GM10248 (cell line): ENCODE measurements around the gene S1PR2.

Experiments used
- CTCF ChIA-PET: fragments of 300-600 bp; sonication (Branson Sonifier 250); formaldehyde crosslinking; extraction: SDS; loops from one replicate; lab custom pipeline; 2021; ENCODE audit warnings: antibody characterized with exemption; lab: Yijun Ruan, JAX
- POLR2A ChIA-PET: fragments of 350-650 bp; sonication (Branson Sonifier 250); formaldehyde crosslinking; extraction: SDS; loops from one replicate; lab custom pipeline; 2020; ENCODE audit warnings: antibody characterized with exemption; lab: Yijun Ruan, JAX
- DNase-seq: peaks from one replicate; pipeline ENCODE4 v3.0.0; 2012; ENCODE audit errors: extremely low spot score
- TF ChIP-seq, protein P1 (sequence below): IDR thresholded peaks from 2 replicates; pipeline ENCODE4 v1.5.1; 2012; ENCODE audit warnings: mild to moderate bottlenecking, low read depth; ENCODE audit errors: extremely low read depth, missing control alignments, control extremely low read depth

Gene S1PR2

DNA sequence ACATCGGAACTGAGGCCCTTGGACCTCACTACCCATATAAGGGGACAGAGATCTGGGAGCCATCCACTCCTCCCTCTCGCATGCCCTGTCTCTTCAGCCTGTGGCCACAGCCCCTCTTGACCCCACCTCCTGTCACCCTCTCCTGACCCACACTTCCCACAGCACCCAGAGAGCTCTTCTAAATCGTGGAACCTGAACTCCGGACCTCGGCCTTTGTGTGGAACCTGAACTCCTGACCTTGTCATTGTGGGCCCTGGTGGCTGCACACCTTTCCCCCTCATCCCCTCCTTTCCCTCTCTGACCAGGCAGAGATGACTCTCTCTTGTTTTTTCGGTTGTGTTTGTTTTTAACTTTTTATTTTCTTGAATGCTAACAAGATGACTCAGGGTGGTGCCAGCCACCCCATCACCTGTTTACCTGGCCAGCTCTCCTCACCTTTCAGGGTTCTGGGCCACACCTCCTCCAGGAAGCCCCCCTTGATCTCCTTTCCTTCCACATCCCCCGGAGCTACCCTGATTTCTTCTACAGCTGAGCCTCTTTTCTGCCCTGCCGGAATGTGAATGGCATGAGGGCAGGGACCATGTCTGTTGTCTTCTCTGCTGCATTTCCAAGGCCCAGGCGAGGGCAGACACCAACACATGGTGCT lies 26.0 kb upstream of the S1PR2 start:
- no peak for DNase-seq
- TF ChIP-seq, protein P1, sequence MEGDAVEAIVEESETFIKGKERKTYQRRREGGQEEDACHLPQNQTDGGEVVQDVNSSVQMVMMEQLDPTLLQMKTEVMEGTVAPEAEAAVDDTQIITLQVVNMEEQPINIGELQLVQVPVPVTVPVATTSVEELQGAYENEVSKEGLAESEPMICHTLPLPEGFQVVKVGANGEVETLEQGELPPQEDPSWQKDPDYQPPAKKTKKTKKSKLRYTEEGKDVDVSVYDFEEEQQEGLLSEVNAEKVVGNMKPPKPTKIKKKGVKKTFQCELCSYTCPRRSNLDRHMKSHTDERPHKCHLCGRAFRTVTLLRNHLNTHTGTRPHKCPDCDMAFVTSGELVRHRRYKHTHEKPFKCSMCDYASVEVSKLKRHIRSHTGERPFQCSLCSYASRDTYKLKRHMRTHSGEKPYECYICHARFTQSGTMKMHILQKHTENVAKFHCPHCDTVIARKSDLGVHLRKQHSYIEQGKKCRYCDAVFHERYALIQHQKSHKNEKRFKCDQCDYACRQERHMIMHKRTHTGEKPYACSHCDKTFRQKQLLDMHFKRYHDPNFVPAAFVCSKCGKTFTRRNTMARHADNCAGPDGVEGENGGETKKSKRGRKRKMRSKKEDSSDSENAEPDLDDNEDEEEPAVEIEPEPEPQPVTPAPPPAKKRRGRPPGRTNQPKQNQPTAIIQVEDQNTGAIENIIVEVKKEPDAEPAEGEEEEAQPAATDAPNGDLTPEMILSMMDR, result no peak
- POLR2A ChIA-PET, result no interaction called here
- CTCF ChIA-PET, result interaction anchor here (1.0 to 16.8 kb wide), 5 partner anchors 13 to 167 kb away, joined by 3 to 484 read pairs (median 127); partner anchors contain the start of genes ICAM1 and TYK2

DNA sequence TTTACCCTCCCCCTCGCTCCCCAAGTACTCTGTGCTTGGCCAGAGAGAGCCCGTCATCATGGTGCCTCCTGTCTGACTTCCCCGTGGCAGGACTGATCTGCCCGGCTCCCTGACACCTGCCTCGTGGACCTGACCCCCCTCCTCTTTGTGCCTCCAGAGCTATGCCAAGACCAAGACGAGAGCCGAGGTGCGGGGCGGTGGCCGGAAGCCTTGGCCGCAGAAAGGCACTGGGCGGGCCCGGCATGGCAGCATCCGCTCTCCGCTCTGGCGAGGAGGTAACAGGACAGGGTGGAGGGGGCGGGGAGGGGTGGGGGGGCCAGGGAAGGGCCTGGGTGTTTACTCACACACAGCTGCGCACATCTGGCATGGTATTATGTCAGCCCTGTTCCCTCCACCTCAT lies 25.4 kb upstream of the S1PR2 start:
- TF ChIP-seq, protein P1, result no peak
- no peak for DNase-seq
- CTCF ChIA-PET, result interaction anchor here (1.1 to 16.8 kb wide), 5 partner anchors 14 to 326 kb away, joined by 5 to 484 read pairs (median 127); partner anchors contain the start of genes ICAM1 and TYK2
- POLR2A ChIA-PET, result no interaction called here

DNA sequence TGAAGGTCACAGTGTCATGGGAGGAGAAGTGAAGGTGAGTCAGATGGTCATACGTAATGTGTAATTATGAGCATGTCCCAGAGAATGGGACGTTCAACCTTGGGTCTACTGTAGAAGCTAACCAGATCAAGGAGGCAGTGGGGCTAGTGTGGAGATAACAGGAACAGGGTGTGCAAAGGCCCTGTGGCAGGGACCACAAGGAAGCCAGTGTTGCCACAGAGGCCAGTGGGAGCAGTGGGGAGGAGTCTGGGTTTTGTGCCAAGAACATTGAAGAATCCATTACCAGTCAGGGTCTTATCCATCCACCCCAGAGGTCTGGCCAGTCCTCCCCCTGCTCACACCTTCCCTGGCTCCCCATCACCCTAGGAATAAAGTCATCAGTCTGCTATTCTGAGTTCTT lies 24.2 kb upstream of the S1PR2 start:
- ChIA-PET CTCF (interaction anchor here (1.6 to 7.7 kb wide), 4 partner anchors 15 to 325 kb away, joined by 5 to 158 read pairs (median 68); partner anchors contain the start of gene ICAM1), POLR2A (no interaction called here)
- TF ChIP-seq, protein P1, result no peak
- DNase-seq, result no peak

DNA sequence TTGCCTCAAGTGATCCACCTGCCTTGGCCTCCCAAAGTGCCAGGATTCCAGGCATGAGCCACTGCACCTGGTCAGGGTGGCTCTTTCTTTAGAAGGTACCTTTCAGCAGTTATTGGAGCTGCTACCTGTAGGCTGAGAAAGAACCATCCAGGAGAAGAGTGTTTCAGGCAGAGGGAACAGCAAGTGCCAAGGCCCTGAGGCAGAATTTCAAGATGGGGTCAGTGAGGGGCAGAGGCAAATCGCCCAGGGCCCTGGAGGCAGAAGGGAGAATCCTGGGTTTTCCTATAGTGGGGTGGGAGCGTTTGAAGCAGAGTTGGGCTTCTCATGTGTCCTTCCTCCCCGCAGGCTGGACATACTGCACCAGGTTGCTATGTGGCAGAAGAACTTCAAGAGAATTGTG lies 23.1 kb upstream of the S1PR2 start:
- no peak for DNase-seq
- TF ChIP-seq, protein P1, result no peak
- CTCF ChIA-PET, result interaction anchor here (0.7 to 1.6 kb wide), 3 partner anchors 131 to 137 kb away, joined by 3 to 8 read pairs (median 6); no protein-coding TSS in a partner anchor
- POLR2A ChIA-PET, result no interaction called here

DNA sequence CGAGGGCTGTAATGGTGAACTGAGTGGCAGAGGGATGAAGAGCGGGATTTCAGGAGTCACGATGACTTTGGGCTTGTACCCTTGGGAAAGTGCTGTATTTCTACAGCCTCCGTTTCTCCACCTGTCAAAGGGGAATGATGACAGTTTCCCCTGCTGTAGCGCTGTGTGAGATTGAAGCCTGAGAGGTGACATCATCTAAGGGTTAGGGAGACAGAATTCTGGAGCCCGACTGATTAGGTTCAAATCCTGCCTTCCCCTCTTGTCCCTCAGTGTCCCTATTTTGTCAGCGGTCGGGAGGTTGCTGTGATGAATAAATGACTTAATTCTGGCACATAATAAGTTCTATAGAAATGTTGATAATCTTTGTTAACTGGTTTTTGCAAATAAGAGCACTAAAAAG lies 21.6 kb upstream of the S1PR2 start:
- TF ChIP-seq, protein P1, result no peak
- CTCF ChIA-PET, result interaction anchor here (1.3 kb wide), 1 partner anchor 163 kb away, joined by 4 read pairs; no protein-coding TSS in a partner anchor
- POLR2A ChIA-PET, result interaction anchor here (2.1 kb wide), 1 partner anchor 18 kb away, joined by 7 read pairs; the partner anchor contains the start of gene ICAM1
- DNase-seq, result no peak

DNA sequence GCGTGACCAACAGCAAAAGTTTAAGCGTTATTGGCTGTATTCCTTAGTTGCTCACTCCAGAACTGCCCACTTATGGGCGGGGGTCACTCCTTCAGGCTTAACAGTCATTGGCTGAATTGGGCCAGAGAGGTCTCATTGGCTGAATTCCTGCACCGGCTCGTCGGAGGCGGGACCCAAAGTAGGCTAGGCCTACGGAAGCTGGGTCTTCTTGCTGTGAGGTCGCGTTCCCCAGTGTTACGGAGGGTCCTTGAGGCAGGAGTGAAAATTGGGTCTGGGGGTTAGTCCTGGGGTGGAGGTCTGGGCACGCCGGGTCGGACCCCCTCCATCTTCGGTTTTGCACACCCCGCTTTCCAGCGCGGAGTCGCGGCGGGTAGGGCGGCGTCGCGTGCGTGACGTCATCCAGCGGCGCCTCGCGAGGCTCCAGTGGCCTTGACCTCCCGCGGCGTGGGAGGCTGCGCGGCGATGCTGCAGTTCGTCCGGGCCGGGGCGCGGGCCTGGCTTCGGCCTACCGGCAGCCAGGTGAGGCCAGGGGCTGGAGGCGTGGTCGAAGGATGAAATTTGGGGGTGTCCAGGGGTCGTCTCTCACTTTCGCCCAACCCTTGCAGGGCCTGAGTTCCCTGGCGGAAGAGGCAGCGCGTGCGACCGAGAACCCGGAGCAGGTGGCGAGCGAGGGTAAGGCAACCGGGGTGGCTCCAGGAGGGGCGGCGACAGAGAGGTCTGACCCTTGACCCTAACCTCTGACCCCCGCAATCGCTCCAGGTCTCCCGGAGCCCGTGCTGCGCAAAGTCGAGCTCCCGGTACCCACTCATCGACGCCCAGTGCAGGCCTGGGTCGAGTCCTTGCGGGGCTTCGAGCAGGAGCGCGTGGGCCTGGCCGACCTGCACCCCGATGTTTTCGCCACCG lies 20.9 kb upstream of the S1PR2 start, which contains the start of gene MRPL4:
MRPL4 (plus strand) TSS at position 423 of the 903 bp plus-strand sequence; CDS start at position 463, 40 bp downstream.
- peak; percentile 94 for DNase-seq
- POLR2A ChIA-PET, result interaction anchor here (0.6 to 2.1 kb wide), 2 partner anchors 18 to 320 kb away, joined by 5 to 7 read pairs; partner anchors contain the start of gene ICAM1
- TF ChIP-seq, protein P1, result no peak
- CTCF ChIA-PET, result interaction anchor here (1.0 to 4.0 kb wide), 7 partner anchors 8 to 322 kb away, joined by 3 to 72 read pairs (median 6); no protein-coding TSS in a partner anchor
